HCT116 (cell line): ENCODE results near the gene ECT2. TPM values are rescaled to one million over a fixed set of nuclear protein-coding genes. Genes with fewer than 3 reads are reported as not detected.
A peak's percentile ranks its signal among the peaks of the same experiment; 100 is the strongest.

Experiments used
- ATAC-seq: fragments of 200-7000 bp; cut with Tn5 transposase; 2 replicates; pipeline ENCODE4 v1.9.1; 2020; ENCODE audit warnings: mild to moderate bottlenecking, moderate library complexity
- BruUV-seq: library from RNA; stranded (reverse); fragments of 400-500 nt; replicated peaks from 2 replicates; lab custom pipeline; 2021; lab: Mats Ljungman, UMichigan
- CTCF ChIA-PET: fragments of 300-600 bp; sonication (Branson Sonifier 250); formaldehyde crosslinking; loops from one replicate; lab custom pipeline; 2021; ENCODE audit warnings: antibody characterized with exemption; lab: Charles Lee
- POLR2A ChIA-PET: fragments of 300-600, 350-600 bp; sonication (Branson Sonifier 250); formaldehyde crosslinking; loops from one replicate; lab custom pipeline; 2021; ENCODE audit warnings: antibody characterized with exemption; lab: Charles Lee
- RAD21 ChIA-PET, 2 experiments: fragments of 300-600 bp; sonication (Branson Sonifier 250); formaldehyde crosslinking; loops; one replicate each; lab custom pipeline; 2023; ENCODE audit warnings: low total read pairs in 2 of 2; ENCODE audit not compliant: uncharacterized antibody in 2 of 2, unreplicated experiment in 2 of 2, low non-redundant PET in 1 of 2; lab: Charles Lee
- DNase-seq: peaks from one replicate; pipeline ENCODE4 v3.0.0-alpha.2; 2010; ENCODE audit warnings: low read depth, low spot score
- H2AFZ ChIP-seq: fragments of 200-600 bp; shearing (Covaris generic), sonication (generic); 2 replicates; pipeline ENCODE4 v1.6.1; 2017; ENCODE audit warnings: low read depth, mixed run types, mixed read lengths, antibody characterized with exemption, low read length; ENCODE audit not compliant: poor library complexity, severe bottlenecking
- H3K27ac ChIP-seq: 2 replicates; pipeline ENCODE4 v1.5.1; 2012; ENCODE audit warnings: low read depth, low read length
- H3K27me3 ChIP-seq: fragments of 200-600 bp; sonication (generic); 2 replicates; pipeline ENCODE4 v1.6.1; 2016; ENCODE audit warnings: mixed run types, low read length, mixed read lengths; ENCODE audit not compliant: insufficient read depth
- H3K36me3 ChIP-seq, 2 experiments: fragments of 200-500 bp in 1 of 2; fragments of 200-600 bp in 1 of 2; sonication (Bioruptor generic) in 1 of 2; sonication (generic) in 1 of 2; 2 replicates each; pipeline versions ENCODE4 v1.5.1 to v1.6.1; 2014 to 2016; ENCODE audit warnings: low read length in 2 of 2, inconsistent platforms in 1 of 2, mixed read lengths in 1 of 2, mixed run types in 1 of 2; ENCODE audit not compliant: insufficient read depth in 2 of 2, control insufficient read depth in 1 of 2
- H3K4me1 ChIP-seq, 2 experiments: fragments of 200-600 bp in 1 of 2; sonication (generic) in 1 of 2; 2 replicates each; pipeline versions ENCODE4 v1.5.1 to v1.6.1; 2012 to 2017; ENCODE audit warnings: low read length in 2 of 2, inconsistent platforms in 1 of 2, mild to moderate bottlenecking in 1 of 2, mixed read lengths in 1 of 2, mixed run types in 1 of 2, moderate library complexity in 1 of 2; ENCODE audit not compliant: insufficient read depth in 2 of 2, control insufficient read depth in 1 of 2
- H3K4me2 ChIP-seq: fragments of 200-600 bp; sonication (generic); 2 replicates; pipeline ENCODE4 v1.6.1; 2017; ENCODE audit warnings: mixed run types, low read length, mixed read lengths
- H3K4me3 ChIP-seq, 2 experiments: fragments of 200-600 bp in 1 of 2; sonication (generic) in 1 of 2; replicated peaks in 1 of 2; 2 replicates each; pipeline ENCODE4 v1.5.1; 2011 to 2016; ENCODE audit warnings: low read length in 2 of 2, control low read depth in 1 of 2, low read depth in 1 of 2, mild to moderate bottlenecking in 1 of 2, mixed read lengths in 1 of 2, mixed run types in 1 of 2
- H3K79me2 ChIP-seq: fragments of 200-600 bp; sonication (generic); 2 replicates; pipeline ENCODE4 v1.6.1; 2017; ENCODE audit warnings: mild to moderate bottlenecking, mixed run types, low read length, moderate library complexity, mixed read lengths; ENCODE audit not compliant: insufficient read depth
- H3K9ac ChIP-seq: fragments of 200-600 bp; sonication (generic); 2 replicates; pipeline ENCODE4 v1.6.1; 2016; ENCODE audit warnings: low read length, mixed read lengths
- H3K9me2 ChIP-seq: fragments of 200-600 bp; sonication (generic), shearing (Covaris generic); 2 replicates; pipeline ENCODE4 v1.6.1; 2017; ENCODE audit warnings: mixed run types, mild to moderate bottlenecking, moderate library complexity; ENCODE audit not compliant: insufficient read depth
- H3K9me3 ChIP-seq, 2 experiments: fragments of 200-500 bp in 1 of 2; fragments of 200-600 bp in 1 of 2; sonication (Bioruptor generic) in 1 of 2; sonication (generic) in 1 of 2; 2 replicates each; pipeline ENCODE4 v1.6.1; 2014 to 2017; ENCODE audit warnings: low read length in 2 of 2, mixed read lengths in 2 of 2, inconsistent platforms in 1 of 2, low read depth in 1 of 2, mild to moderate bottlenecking in 1 of 2, mixed run types in 1 of 2, moderate library complexity in 1 of 2; ENCODE audit not compliant: control insufficient read depth in 1 of 2, insufficient read depth in 1 of 2
- H4K20me1 ChIP-seq: fragments of 200-600 bp; sonication (generic), shearing (Covaris generic); 2 replicates; pipeline ENCODE4 v1.6.1; 2017; ENCODE audit warnings: mixed run types, mild to moderate bottlenecking, moderate library complexity; ENCODE audit not compliant: insufficient read depth
- CEBPB ChIP-seq: IDR thresholded peaks from 2 replicates; pipeline ENCODE4 v1.6.1; 2012; ENCODE audit warnings: low read depth
- EGR1 ChIP-seq: IDR thresholded peaks from 2 replicates; pipeline ENCODE4 v1.6.1; 2012; ENCODE audit warnings: low read depth
- ELF1 ChIP-seq: IDR thresholded peaks from 2 replicates; pipeline ENCODE4 v1.6.1; 2012; ENCODE audit warnings: low read depth, borderline replicate concordance
- EZH2 ChIP-seq: fragments of 200-600 bp; sonication (generic); IDR thresholded peaks from 2 replicates; pipeline ENCODE4 v1.6.1; 2017; ENCODE audit warnings: antibody characterized with exemption, mixed run types
- JUND ChIP-seq: IDR thresholded peaks from 2 replicates; pipeline ENCODE4 v1.6.1; 2012
- SIN3A ChIP-seq: IDR thresholded peaks from 2 replicates; pipeline ENCODE4 v1.6.1; 2012; ENCODE audit warnings: low read depth
- SP1 ChIP-seq: IDR thresholded peaks from 2 replicates; pipeline ENCODE4 v1.6.1; 2012; ENCODE audit warnings: low read depth
- YY1 ChIP-seq: IDR thresholded peaks from 2 replicates; pipeline ENCODE4 v1.6.1; 2011; ENCODE audit warnings: low read length, low read depth, moderate library complexity, mild to moderate bottlenecking; ENCODE audit not compliant: insufficient replicate concordance; ENCODE audit errors: extremely low read depth
- ZFX ChIP-seq: fragments of 450-650 bp; IDR thresholded peaks from 2 replicates; pipeline ENCODE4 v1.6.1; 2017
- ZNF274 ChIP-seq: fragments of 200-500 bp; sonication (Bioruptor generic); IDR thresholded peaks from 2 replicates; pipeline ENCODE4 v1.6.1; 2014; ENCODE audit warnings: mild to moderate bottlenecking, low read depth, low read length, inconsistent platforms
- intact Hi-C: fragments of 100-400 bp; cut with micrococcal nuclease; formaldehyde crosslinking; loops from 2 replicates; pipeline ENCODE4 v1.10.0; 2022
- total RNA-seq: library from RNA; stranded (reverse); gene quantifications from one replicate; pipeline ENCODE4 v1.2.1, GENCODE V29; 2021; ENCODE audit not compliant: unreplicated experiment
- TF ChIP-seq, protein P1 (sequence below): IDR thresholded peaks from 2 replicates; pipeline ENCODE4 v1.6.1; 2011; ENCODE audit warnings: mild to moderate bottlenecking, low read length, moderate library complexity; ENCODE audit not compliant: insufficient replicate concordance; ENCODE audit errors: extremely low read depth
- TF ChIP-seq, protein P2 (sequence below): IDR thresholded peaks from 2 replicates; pipeline ENCODE4 v1.6.1; 2012
- TF ChIP-seq, protein P3 (sequence below): IDR thresholded peaks from 2 replicates; pipeline ENCODE4 v1.6.1; 2012
- TF ChIP-seq, protein P4 (sequence below), 3 experiments: fragments of 200-600 bp in 1 of 3; sonication (generic) in 1 of 3; IDR thresholded peaks in 2 of 3; conservative IDR thresholded peaks in 1 of 3; 2 replicates each; pipeline ENCODE4 v1.5.1; 2012 to 2017; ENCODE audit warnings: low read depth in 2 of 3, low read length in 2 of 3, antibody characterized with exemption in 1 of 3, borderline replicate concordance in 1 of 3, control low read depth in 1 of 3, mild to moderate bottlenecking in 1 of 3, mixed read lengths in 1 of 3, mixed run types in 1 of 3, moderate library complexity in 1 of 3; ENCODE audit not compliant: insufficient read depth in 1 of 3

Gene ECT2
- total RNA-seq, 1 experiment from 2014 or later: 95.6 TPM

DNA sequence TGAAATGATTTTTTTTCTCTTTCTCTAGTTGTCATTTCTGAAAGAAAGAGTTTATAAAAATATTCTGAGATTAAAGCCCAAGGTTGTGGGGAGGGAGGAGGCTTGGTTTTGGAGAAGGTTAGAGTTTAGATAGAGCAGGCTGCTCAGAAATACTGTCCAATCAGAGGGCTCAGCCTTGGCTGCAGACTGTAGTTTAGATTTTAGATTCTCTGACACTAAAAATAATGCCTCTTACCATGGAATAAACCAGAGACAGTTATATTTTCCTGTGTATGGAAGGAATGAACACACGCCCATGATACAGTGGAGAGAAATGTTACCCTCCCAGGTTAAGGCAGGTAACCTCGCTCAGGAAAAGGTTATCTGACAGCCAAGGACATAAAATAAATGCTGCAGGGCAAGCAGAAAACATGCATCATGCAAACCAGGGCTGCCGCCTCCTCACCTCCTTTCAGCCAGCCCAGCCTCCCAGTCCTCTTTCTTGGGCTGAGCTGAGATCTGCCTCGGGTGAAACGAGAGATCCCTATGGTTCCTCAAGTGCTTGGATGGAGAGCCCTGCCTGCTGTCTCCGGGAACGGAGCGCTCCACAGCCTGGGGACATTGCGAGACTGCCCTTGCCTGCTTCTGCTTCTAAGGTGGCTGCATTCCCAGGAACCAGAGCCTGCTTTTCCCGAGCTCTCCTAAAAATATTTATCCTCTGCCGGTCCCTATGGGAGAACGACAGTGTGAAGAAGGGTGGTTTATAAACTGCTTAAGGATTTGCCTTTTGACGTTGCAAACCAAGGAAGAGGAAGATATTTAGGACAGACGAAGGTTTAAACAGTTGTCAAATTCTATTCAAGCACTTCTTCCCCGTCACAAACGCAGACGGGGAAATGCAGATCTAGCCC is 40.5 kb upstream of the ECT2 start:
- Histone ChIP-seq H3K4me3 (peak overlapping the region; percentile 62 to 91), H3K27ac (peak overlapping the region; percentile 92), H3K79me2 (peaks cover 43% of the 10 kb centered on the region), H3K4me2 (peak overlapping the region; percentile 97), H3K9ac (peak overlapping the region; percentile 83), H3K9me3 (no peaks in the 10 kb centered on the region), H3K4me1 (peaks cover 15 to 27% of the 10 kb centered on the region in 2 experiments), H3K36me3 (no peaks in the 10 kb centered on the region), H2AFZ (no peak overlapping the region), H3K9me2 (no peaks in the 10 kb centered on the region), H4K20me1 (no peaks in the 10 kb centered on the region), H3K27me3 (no peaks in the 10 kb centered on the region)
- TF ChIP-seq SP1 (no peak), JUND (no peak), EZH2 (no peak), ELF1 (no peak), ZNF274 (no peak), YY1 (no peak), EGR1 (no peak), CEBPB (no peak), ZFX (no peak), SIN3A (no peak)
- TF ChIP-seq, protein P1, sequence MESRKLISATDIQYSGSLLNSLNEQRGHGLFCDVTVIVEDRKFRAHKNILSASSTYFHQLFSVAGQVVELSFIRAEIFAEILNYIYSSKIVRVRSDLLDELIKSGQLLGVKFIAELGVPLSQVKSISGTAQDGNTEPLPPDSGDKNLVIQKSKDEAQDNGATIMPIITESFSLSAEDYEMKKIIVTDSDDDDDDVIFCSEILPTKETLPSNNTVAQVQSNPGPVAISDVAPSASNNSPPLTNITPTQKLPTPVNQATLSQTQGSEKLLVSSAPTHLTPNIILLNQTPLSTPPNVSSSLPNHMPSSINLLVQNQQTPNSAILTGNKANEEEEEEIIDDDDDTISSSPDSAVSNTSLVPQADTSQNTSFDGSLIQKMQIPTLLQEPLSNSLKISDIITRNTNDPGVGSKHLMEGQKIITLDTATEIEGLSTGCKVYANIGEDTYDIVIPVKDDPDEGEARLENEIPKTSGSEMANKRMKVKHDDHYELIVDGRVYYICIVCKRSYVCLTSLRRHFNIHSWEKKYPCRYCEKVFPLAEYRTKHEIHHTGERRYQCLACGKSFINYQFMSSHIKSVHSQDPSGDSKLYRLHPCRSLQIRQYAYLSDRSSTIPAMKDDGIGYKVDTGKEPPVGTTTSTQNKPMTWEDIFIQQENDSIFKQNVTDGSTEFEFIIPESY: no peak
- TF ChIP-seq, protein P2, sequence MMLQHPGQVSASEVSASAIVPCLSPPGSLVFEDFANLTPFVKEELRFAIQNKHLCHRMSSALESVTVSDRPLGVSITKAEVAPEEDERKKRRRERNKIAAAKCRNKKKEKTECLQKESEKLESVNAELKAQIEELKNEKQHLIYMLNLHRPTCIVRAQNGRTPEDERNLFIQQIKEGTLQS: no peak
- TF ChIP-seq, protein P3, sequence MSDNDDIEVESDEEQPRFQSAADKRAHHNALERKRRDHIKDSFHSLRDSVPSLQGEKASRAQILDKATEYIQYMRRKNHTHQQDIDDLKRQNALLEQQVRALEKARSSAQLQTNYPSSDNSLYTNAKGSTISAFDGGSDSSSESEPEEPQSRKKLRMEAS: no peak
- TF ChIP-seq, protein P4, sequence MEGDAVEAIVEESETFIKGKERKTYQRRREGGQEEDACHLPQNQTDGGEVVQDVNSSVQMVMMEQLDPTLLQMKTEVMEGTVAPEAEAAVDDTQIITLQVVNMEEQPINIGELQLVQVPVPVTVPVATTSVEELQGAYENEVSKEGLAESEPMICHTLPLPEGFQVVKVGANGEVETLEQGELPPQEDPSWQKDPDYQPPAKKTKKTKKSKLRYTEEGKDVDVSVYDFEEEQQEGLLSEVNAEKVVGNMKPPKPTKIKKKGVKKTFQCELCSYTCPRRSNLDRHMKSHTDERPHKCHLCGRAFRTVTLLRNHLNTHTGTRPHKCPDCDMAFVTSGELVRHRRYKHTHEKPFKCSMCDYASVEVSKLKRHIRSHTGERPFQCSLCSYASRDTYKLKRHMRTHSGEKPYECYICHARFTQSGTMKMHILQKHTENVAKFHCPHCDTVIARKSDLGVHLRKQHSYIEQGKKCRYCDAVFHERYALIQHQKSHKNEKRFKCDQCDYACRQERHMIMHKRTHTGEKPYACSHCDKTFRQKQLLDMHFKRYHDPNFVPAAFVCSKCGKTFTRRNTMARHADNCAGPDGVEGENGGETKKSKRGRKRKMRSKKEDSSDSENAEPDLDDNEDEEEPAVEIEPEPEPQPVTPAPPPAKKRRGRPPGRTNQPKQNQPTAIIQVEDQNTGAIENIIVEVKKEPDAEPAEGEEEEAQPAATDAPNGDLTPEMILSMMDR (IDR thresholded peaks at IDR 0.05 in 2 of 3, conservative IDR thresholded peaks at IDR 0.05 in 1 of 3; ENCODE audit: borderline replicate concordance in 1 of 3, insufficient read depth in 1 of 3, low read depth in 2 of 3, low read length in 2 of 3): no peak
- DNase-seq (no peak), ATAC-seq (0 out of 2 replicates have a peak, but pooled peaks have one; percentile 2)
- RAD21 ChIA-PET: no interaction called here
- CTCF ChIA-PET: interaction anchor here (0.8 to 1.9 kb wide), 4 partner anchors 12 to 43 kb away, joined by 3 to 15 read pairs (median 4); no protein-coding TSS in a partner anchor
- no TSS peak for BruUV-seq
- POLR2A ChIA-PET: interaction anchor here (1.0 to 1.4 kb wide), 3 partner anchors 9 to 39 kb away, joined by 3 to 8 read pairs (median 4); no protein-coding TSS in a partner anchor
- intact Hi-C loops: loop anchor here (2.0 kb wide), 2 partner anchors 37 to 39 kb away; no protein-coding TSS in a partner anchor
